ENCODE results near the gene MIER1.
"Not testable (repeated sequence)": the region's sequence is repeated elsewhere in the genome, so short reads cannot be mapped to it uniquely, and the experiment has no call there.

MIER1 gene

DNA sequence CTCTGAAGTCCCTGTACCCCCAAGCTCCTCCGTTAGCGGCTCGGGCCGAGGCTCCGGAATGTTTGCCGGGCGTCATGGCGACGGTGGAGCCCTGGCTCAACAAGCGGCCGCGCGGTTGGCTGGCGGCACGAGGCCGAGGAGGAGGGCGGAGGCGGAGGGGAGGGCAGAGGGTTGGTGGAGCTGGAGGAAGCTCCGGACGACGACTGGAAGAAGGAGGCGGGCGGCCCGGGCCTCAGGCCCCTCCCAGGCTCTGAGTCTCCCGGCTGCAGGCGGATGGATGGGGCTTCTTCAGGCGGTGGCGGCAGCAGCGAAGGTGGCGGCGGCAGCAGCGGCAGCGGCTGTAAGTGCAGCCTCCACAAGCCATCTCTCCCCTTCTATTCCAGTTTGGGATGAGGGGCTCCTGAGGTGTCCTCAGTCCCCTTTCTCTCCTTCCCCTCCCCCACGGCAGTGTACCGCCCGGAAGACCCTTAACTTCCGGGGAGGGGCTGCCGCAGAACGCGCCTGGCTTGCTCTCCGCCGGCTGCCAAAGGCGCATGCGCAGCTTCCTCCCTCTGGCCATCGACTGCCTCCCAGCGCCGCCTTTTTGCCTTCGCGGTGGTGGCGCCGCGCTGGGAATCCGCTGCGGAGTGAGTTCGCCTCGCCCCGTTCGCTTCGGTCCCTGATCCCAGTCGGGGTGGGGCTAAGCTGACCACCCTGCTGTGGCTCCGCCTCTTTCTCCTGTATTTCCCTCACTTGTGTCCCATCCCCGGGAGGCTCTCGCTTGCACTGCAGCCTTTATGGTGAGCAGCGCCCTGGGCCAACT lies at the start of gene MIER1, which contains the start of gene DNAI4:
MIER1 (plus strand) TSS at position 235 of the 802 bp plus-strand sequence; CDS start at position 274, 39 bp downstream.
DNAI4 (minus strand) TSS at position 101 of the 802 bp plus-strand sequence; CDS start at position 76, 25 bp downstream.
- peak; percentile 91 to 94 for DNase-seq (ENCODE audit: low read depth in 1 of 2, low spot score in 1 of 2)

DNA sequence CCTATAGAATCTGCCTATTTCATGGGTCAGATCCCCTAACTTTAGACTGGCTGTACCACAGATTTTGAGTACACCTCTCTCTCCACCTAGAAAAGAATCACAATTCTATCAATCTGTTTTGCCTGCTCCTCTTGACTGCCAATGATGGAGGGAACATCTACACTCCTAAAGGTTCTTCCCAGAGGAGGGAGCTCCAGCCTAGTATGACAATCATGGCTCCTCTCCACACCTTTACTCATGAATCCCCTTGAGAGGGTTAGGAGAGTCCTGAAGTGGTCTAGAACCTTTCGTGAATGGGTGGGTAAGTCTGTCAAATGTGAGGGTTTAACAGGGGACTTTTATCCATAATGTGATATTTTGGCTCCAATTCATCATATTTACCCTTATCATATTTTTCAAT lies 48.1 kb upstream of the MIER1 start:
- no peak for DNase-seq (ENCODE audit: low read depth in 1 of 2, low spot score in 1 of 2)

DNA sequence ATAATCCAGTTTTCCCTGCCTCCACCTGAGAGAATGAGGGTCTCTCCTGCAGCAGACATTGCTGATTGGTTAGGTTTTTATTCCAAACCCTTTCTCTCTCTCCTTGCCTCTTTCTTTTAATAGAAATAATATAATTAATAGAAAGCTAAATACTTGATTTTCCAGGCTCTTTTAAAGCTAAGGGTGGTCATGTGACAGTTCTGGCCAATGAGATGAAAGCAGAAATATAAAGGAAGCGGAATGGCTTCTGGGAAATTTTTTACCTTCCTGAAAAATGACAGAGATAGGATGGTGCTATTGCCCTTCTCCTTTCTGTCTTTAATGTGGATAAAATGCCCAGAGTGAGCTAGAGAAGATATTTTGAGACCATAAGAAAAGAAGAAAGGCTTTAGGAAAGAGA lies 35.8 kb upstream of the MIER1 start:
- no peak for DNase-seq (ENCODE audit: low read depth in 1 of 2, low spot score in 1 of 2)

DNA sequence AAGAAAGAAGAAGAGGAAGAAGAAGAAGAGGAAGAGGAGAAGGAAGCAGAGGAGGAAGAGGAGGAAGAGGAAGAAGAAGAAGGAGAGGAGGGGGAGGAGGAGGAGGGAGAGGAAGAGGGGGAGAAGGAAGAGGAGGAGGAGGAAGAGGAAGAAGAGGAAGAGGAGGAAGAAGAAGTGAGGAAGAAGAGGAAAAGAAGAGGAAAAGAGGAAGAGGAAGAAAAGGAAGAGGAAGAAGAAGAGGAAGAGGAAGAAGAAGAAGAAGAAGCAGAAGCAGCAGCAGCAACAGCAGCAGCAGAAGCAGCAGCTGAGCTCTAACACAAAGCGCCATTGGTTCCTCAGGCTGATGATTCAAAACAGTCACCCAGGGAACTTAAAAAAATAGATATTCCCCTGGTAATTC lies 34.2 kb upstream of the MIER1 start:
- DNase-seq (ENCODE audit: low read depth in 1 of 2, low spot score in 1 of 2), result no peak

DNA sequence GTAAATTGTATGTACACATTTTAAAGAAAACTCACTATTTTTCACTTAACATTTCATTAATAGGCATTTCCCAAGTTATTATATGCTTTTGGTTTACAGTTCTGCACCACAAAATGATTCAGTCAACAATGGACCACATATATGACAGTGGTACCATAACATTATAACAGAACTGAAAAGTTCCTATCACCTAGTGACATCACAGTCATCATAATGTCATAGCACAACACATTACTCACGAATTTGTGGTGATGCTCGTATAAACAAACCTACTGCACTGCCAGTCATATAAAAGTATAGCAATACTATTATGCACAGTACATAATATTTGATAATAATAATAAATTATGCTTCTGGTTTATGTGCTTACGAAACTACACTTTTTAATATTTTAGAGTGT lies 31.1 kb upstream of the MIER1 start:
- no peak for DNase-seq (ENCODE audit: low read depth in 1 of 2, low spot score in 1 of 2)

DNA sequence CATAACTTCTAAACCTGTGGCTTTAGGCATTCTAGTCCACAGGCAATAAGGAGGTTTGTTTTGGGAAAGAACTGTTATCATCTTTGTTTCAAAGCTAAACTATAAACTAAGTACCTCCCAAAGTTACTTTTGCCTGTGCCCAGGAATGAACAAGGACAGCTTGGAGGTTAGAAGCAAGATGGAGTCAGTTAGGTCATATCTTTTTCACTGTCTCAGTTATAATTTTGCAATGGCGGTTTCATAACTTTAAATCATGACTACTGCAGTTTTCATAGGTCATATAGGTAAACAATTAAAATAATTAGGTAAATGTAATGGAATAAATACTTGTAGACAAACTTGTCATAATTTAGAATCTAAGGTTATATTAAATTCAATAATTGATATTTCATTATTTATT lies 9.6 kb upstream of the MIER1 start:
- not testable (repeated sequence) for DNase-seq (ENCODE audit: low read depth in 1 of 2, low spot score in 1 of 2)

DNA sequence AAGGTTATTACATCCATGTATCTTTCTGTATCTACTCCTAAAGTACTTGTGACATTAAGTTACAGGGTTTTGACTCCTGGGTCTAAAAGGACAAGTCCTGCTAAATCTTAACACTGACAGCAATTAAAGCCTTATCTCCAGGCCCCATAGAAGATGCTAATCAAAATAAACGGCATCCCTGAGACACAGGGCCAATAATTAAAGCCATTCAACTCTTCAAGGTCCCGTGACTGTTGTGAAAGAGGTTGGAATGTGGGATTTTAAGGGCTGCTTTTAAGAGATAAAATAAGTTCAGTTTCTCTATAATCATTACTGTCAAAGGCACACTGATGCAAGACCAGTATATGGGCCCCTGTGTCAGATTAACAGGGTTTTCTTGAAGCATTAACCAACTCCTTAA lies 8.5 kb upstream of the MIER1 start:
- DNase-seq (ENCODE audit: low read depth in 1 of 2, low spot score in 1 of 2), result no peak

DNA sequence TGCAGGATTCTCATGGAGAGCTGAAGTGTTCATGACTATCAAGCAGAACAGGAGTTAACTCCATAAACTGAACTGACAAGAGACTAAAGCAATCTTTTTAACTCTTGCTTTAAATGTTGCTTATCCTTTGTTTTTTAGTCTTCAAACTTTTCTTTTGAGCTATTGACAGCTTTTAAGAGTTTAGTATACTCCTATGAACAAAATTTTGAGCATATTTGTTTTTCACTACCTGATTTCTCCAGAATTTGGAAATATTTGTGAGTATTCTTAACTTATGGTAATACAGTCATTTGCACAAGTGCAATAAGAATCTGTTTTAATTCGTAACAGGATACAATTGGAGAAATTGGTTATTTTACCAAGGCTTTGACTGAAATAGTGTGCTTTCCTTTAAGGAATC lies 7.3 kb upstream of the MIER1 start:
- no peak for DNase-seq (ENCODE audit: low read depth in 1 of 2, low spot score in 1 of 2)

DNA sequence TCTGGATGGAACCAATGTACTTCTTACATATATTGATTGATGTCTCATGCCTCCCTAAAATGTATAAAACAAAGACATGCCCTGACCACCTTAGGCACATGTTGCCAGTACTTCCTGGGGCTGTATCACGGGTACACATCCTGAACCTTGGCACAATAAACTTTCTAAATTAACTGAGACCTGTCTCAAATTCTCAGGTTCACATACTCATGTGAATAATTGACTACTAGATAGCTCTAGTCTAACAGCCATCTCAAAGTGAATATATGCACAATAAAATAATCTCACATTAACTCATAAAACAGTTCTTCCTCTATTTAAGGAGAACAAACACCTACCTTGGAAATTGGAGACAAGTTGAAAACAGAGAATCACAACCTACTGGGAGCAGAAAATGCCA lies 5.7 kb upstream of the MIER1 start:
- no peak for DNase-seq (ENCODE audit: low read depth in 1 of 2, low spot score in 1 of 2)

DNA sequence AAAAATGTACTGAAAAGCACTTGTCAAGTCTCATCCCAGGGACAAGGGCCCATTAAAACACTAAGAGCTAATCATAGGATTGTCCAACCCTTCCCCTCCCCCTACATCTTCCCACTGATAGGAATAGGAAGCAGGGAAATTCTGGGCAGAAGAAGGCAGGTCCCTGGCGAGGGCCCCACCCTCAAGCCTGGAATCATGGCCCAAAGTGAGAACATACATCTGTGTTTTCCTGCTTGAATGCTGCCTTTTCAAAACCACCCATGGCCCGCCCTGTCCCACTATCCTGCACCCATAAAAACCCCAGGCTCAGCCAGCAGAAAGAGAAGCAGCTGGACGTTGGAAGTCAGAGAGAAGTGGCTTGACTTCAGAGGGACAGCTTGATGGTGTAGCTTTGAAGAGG lies 5.0 kb upstream of the MIER1 start:
- no peak for DNase-seq (ENCODE audit: low read depth in 1 of 2, low spot score in 1 of 2)

DNA sequence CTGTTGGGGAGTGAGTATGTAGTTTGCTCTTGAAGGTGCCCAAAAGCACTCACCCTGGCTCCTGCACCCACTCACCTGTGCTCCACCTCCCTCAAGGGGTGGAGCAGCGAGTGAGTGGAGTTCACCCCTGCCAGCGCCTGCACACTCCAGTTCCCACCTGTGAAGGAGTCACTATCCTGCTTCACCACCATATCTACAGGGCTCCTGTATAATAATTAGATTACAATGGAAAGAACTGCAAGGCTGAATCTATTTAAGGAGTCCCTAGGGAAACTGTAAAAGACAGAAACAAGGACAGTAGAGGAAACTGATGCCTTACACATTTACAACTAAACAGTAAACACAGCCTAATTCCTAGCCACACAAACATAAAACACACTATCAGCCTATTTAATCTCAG lies 4.2 kb upstream of the MIER1 start:
- DNase-seq (ENCODE audit: low read depth in 1 of 2, low spot score in 1 of 2), result no peak

DNA sequence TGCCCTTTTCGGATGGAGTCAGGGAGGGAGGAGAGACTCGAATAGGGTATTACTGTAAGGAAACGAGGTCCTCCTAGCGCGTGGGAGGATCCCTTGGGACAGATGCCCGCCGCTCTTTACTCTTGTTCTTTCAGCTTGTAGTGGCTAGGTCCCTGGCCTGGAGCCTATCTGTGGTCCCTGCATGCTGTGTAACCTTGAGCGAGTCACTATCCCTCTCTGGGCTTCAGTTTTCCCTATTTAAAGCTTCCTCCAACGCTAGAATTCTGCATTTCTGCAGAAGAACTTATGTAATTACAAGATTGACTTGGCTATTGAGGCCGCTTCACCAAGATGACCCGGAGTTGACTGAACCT lies 744 bp downstream of the MIER1 start:
- DNase-seq (ENCODE audit: low read depth in 1 of 2, low spot score in 1 of 2), result no peak

DNA sequence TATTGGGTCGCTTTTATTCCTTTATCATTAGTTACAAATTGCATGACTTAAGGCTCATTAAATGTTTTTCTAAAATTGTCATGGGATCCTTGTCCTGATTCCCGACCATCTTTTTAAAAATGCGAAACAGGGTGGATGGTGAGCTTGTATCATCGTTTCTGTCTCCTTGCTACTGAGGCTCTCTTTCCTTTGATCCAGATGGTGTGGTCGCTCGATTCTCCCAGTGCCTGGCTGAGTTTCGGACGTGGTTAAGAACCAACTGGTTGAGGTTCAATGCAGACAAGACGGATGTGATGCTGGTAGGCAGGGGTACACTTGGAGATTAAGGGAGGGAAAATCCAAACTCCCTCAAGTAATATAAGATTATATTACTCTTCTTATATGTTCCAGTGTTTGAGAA lies 1.2 kb downstream of the MIER1 start:
- no peak for DNase-seq (ENCODE audit: low read depth in 1 of 2, low spot score in 1 of 2)

DNA sequence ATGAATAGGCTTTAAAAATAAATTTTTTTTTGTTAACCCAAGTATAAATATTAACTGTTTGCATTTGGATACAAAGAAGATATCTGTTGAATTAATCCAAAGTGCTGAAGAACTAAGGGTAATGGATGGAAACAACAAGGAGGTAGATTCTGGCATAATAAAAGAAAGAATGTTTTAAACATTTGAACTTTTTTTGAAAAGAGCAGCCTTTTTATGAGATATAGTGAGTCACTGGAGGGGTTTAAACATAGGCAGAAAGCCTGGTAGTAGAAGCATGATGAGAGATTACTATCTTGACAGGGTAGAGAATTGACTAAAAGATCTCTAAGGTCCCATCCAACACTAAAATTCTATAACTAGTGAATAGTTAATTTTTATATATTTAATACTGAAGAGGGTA lies 2.7 kb downstream of the MIER1 start:
- DNase-seq (ENCODE audit: low read depth in 1 of 2, low spot score in 1 of 2), result no peak

DNA sequence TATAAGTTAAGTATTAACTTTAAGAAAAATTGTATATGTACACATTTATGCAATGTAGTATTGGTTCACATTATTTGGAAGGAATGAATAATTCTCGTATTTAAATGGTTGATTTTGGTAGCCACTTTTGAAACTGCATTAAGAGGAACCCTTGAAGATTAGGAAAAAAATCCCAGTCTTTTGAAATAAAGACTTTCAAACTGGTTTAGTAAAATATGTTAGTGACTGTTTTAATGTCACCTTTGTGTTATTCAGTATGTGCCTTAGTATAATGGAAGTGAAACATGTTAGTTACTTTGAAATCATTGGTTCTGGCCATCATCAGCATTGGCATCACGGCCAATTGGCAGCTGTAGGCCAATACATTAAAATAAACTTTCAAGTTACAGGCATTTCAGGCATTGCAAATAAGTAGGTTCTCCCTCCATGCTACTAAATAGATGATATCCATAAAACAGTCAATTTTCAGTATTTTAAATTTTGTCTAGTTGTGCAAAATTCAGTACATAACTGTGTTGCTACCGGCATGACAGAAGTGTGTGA lies 4.4 kb downstream of the MIER1 start:
- DNase-seq (ENCODE audit: low read depth in 1 of 2, low spot score in 1 of 2), result no peak

DNA sequence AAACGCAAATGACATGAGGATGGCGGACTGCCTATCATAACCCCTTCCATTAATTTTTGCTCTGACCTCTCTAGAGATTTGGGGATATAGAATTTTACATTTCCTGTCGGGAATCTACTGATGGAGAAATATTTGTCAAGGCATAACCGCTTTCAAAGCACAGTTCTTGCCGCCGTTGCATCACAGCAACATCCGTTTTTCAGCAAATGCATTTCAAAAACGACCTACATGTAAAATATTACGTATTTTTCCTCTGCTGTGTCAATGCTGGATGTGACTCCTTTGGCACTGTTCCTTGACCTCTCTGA lies 4.9 kb downstream of the MIER1 start:
- DNase-seq (ENCODE audit: low read depth in 1 of 2, low spot score in 1 of 2), result no peak

DNA sequence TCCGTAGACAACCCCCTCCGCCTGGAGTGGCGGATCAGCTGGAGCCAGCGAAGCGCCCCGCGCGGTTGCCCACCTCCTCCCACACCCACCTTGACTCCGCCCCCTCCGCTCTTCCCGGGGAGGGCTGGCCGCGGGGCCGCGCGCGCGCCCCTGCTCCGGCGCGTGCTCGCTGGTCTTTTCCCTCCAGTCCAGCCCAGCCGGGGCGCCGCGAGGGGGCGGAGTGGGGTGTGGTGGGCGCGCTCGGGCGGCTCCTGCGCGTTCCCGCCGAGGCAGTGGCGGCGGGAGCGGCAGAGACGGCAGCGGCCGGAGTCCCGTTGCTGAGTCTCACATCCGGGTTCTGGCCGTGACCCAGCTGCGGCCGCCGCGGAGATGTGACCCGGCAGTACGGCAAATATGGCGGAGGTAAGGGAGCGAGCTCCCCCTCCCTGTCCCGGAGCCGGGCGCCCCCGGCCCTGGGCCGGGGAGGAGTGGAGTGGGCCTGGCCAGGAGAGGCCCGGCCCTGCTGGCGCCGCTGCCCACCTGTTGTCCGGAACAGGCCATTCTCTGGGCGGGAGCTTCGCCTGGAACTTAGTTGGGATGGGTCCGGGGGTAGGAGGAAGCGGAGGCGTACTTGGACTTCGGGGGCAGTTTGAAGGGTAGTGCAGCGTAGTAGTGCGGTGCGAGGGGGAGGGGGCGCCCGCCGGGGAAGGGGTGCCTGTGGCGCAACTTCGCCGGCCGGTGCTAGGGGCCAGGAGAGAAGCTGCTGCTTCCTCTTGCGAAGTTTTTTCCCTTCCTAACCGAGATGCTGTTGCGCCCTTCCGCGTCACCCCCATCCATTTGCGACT lies 5.4 kb downstream of the MIER1 start:
- peak; percentile 85 to 91 for DNase-seq (ENCODE audit: low read depth in 1 of 2, low spot score in 1 of 2)

DNA sequence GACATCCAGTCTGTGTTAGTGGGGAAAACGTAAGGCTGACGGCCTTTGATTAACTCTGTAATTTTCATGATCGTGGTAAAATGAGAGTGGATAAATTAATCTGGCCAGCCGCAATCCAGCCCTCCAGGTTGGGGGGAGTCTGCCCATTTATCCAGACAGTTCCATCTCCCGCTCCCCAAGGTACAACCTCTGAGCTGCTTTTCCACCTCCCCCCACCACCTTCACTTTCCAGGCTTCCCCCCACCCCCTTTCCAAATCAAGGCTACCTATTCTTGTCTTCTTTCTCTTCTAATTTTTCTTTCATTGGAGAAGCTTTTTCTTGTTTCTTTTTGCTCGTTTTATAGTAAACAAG lies 6.0 kb downstream of the MIER1 start:
- no peak for DNase-seq (ENCODE audit: low read depth in 1 of 2, low spot score in 1 of 2)

DNA sequence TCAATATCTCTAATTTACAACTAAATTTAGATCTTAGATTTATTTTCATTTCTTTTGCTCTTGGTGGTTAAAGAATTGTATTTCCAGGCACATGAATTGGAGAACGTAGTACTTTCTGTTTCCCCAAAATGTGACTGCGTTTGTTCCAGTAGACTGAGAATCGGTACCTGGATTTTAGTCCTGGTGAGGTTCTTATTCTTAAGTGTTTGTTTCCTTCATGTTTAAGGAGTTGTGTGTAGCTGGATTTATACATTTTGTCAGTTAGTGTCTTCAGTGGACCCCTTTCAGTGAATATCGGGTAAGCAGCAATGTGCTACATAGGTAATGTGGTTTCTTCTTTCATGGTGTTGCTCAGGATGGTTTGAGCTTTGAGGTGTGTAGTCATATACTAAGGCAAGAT lies 6.8 kb downstream of the MIER1 start:
- no peak for DNase-seq (ENCODE audit: low read depth in 1 of 2, low spot score in 1 of 2)

DNA sequence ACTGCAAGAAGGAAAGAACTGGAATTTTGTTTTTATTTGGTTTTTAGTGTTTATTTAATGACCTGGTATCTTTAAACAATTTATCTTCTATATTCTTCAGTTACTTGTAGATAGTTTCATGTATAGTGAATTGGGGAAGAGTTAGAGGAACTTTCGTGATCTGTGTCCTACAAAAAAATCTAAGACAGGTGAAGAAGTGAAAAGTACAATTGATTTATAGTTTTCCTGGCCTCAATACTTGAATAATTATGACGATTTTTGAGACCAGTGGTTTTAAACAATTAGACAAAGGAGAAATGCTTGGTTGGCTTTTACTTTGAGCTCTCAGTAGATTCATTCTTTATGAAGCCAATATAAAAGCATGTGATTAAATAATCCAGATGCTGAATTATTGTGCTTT lies 7.5 kb downstream of the MIER1 start:
- DNase-seq (ENCODE audit: low read depth in 1 of 2, low spot score in 1 of 2), result no peak

DNA sequence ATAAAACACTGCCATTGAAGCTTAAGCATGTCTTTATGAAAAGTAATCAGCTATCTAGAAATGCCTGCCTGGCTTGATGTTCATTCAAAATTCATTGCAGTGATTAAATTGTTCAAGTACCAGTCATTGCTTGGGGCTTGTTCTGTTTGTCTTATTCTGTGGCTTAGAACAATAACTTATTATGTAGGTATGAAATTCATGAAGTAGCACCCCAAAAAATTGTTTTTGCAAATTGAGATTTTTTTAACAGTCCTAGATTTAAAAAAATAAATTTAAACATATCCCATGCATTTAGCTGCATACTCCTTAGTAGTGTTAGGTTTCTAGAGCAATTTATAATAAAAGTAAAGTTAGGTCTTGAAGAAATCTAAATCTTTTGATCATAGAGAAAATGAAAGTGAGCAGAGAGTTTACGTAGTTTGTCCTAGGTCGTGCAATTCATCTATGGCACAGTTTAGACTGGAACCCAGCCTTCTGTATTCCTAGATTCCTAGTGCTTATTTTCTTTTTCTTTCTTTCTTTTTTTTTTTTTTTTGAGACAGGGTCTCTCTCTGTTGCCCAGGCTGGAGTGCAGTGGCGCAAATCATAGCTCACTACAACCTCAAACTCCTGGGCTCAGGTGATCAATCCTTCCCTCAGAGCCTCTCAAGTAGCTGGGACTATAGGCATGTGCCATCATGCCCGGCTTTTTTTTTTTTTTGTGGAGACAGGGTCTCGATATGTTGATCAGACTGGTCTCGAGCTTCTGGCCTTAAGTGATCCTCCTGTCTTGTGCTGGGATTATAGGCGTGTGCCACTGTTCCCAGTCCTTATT lies 9.3 kb downstream of the MIER1 start:
- no peak for DNase-seq (ENCODE audit: low read depth in 1 of 2, low spot score in 1 of 2)
